ENCODE results near the gene BCL2L1. TPM values are rescaled to one million over a fixed set of nuclear protein-coding genes. Genes with fewer than 3 reads are reported as not detected.
A peak's percentile ranks its signal among the peaks of the same experiment; 100 is the strongest.

BCL2L1 gene
- total RNA-seq, 1 experiment from 2014 or later: 226 TPM

GRCh38 chr20:31704225-31705119 is 18.2 kb downstream of the BCL2L1 start:
- Histone ChIP-seq H4K20me1 (ENCODE audit: insufficient read depth) (no peaks in the 10 kb centered on the region), H3K27me3 (ENCODE audit: insufficient read depth, low read length) (no peaks in the 10 kb centered on the region), H3K27ac (ENCODE audit: low read depth, low read length) (peak overlapping the region; percentile 94), H3K9ac (ENCODE audit: low read length) (peak overlapping the region; percentile 60), H3K79me2 (ENCODE audit: insufficient read depth, low read length) (peaks cover 99% of the 10 kb centered on the region), H3K4me3 (replicated peaks in 1 of 2; ENCODE audit: low read depth in 1 of 2, low read length in 2 of 2) (peak overlapping the region in 1 of 2 experiments; percentile 26; a peak in 2 of 4 replicates), H3K9me3 (ENCODE audit: control insufficient read depth in 1 of 2, insufficient read depth in 1 of 2, low read depth in 1 of 2, low read length in 2 of 2) (no peaks in the 10 kb centered on the region), H3K9me2 (ENCODE audit: insufficient read depth) (no peaks in the 10 kb centered on the region), H3K4me1 (ENCODE audit: control insufficient read depth in 1 of 2, insufficient read depth in 2 of 2, low read length in 2 of 2) (peaks cover 84 to 98% of the 10 kb centered on the region in 2 experiments), H3K4me2 (ENCODE audit: low read length) (peak overlapping the region; percentile 69), H3K36me3 (ENCODE audit: control insufficient read depth in 1 of 2, insufficient read depth in 2 of 2, low read length in 2 of 2) (peaks cover 5 to 58% of the 10 kb centered on the region in 2 experiments), H2AFZ (ENCODE audit: low read depth, low read length, poor library complexity, severe bottlenecking) (no peak overlapping the region)
- DNase-seq (ENCODE audit: low read depth, low spot score): peak; percentile 93
- intact Hi-C loops (cut with micrococcal nuclease): loop anchor here (1.0 kb wide), 1 partner anchor 8 kb away; no protein-coding TSS in a partner anchor
- ChIA-PET RAD21 (ENCODE audit: low non-redundant PET in 1 of 2, low total read pairs in 2 of 2, uncharacterized antibody in 2 of 2, unreplicated experiment in 2 of 2) (interaction anchor here (1.0 kb wide), 2 partner anchors 19 kb away, joined by 3 to 4 read pairs; no protein-coding TSS in a partner anchor), POLR2A (interaction anchor here (0.8 to 4.2 kb wide), 11 partner anchors 8 to 132 kb away, joined by 3 to 40 read pairs (median 5); partner anchors contain the start of gene BCL2L1), CTCF (interaction anchor here (1.2 to 2.5 kb wide), 4 partner anchors 8 to 70 kb away, joined by 3 to 18 read pairs (median 6); no protein-coding TSS in a partner anchor)
- BruUV-seq (replicated peaks): TSS peak; percentile 56
- ATAC-seq: peak; percentile 88
- TF ChIP-seq EZH2phosphoT487 (IDR thresholded peaks at IDR 0.05; ENCODE audit: borderline replicate concordance) (no peak), JUND (IDR thresholded peaks at IDR 0.05) (peak; percentile 96), SRF (IDR thresholded peaks at IDR 0.05; ENCODE audit: low read depth) (no peak), REST (IDR thresholded peaks at IDR 0.05; ENCODE audit: low read depth) (no peak), ELF1 (IDR thresholded peaks at IDR 0.05; ENCODE audit: borderline replicate concordance, low read depth) (no peak; the same call in 1 of the 2 replicates), CTCF (IDR thresholded peaks at IDR 0.05 in 2 of 3, conservative IDR thresholded peaks at IDR 0.05 in 1 of 3; ENCODE audit: borderline replicate concordance in 1 of 3, insufficient read depth in 1 of 3, low read depth in 2 of 3, low read length in 2 of 3) (no peak), EGR1 (IDR thresholded peaks at IDR 0.05; ENCODE audit: low read depth) (0 out of 2 replicates have a peak, but pooled peaks have one; percentile 32), RAD21 (IDR thresholded peaks at IDR 0.05; ENCODE audit: low read depth) (peak; percentile 32; the same call in 1 of the 2 replicates), SP1 (IDR thresholded peaks at IDR 0.05; ENCODE audit: low read depth) (peak; percentile 100), EZH2 (IDR thresholded peaks at IDR 0.05) (no peak), FOSL1 (IDR thresholded peaks at IDR 0.05; ENCODE audit: low read depth) (peak; percentile 85), POLR2A (IDR thresholded peaks at IDR 0.05; ENCODE audit: borderline replicate concordance, extremely low read depth, insufficient read depth, insufficient read length) (no peak), POLR2AphosphoS5 (IDR thresholded peaks at IDR 0.05; ENCODE audit: low read depth, low read length) (peak; percentile 81), YY1 (IDR thresholded peaks at IDR 0.05; ENCODE audit: extremely low read depth, insufficient replicate concordance, low read depth, low read length) (peak; percentile 48), ZNF274 (IDR thresholded peaks at IDR 0.05; ENCODE audit: low read depth, low read length) (no peak), SIN3A (IDR thresholded peaks at IDR 0.05; ENCODE audit: low read depth) (peak; percentile 80), MAX (IDR thresholded peaks at IDR 0.05) (peak; percentile 76), CBX3 (IDR thresholded peaks at IDR 0.05; ENCODE audit: low read depth) (peak; percentile 86)

All from HCT116 (cell line).